Body of pancreas (tissue), 4 donors: ENCODE data around the gene NFX1. TPM values are rescaled to one million over a fixed set of nuclear protein-coding genes. Genes with fewer than 3 reads are reported as not detected.

ENCODE experiments used
- ATAC-seq: fragments of 150-250 bp; one replicate; pipeline ENCODE4 v1.9.1; 2016
- DNase-seq, 4 donors: peaks; one replicate each; pipeline ENCODE4 v3.0.0-alpha.2; 2019
- H3K27ac ChIP-seq, 4 donors: fragments of 200-600 bp; sonication (generic); 1 replicate in 3 of 4; 2 replicates in 1 of 4; pipeline versions ENCODE4 v1.5.1 to v1.6.1; 2016 to 2019; ENCODE audit warnings: mild to moderate bottlenecking in 1 of 4, mixed read lengths in 1 of 4, moderate library complexity in 1 of 4
- H3K27me3 ChIP-seq, 2 donors: fragments of 200-600 bp; sonication (generic); one replicate each; pipeline ENCODE4 v1.6.0; 2016; ENCODE audit warnings: mild to moderate bottlenecking in 1 of 2
- H3K36me3 ChIP-seq, 2 donors: fragments of 200-600 bp; sonication (generic); replicated peaks in 1 of 2; 2 replicates each; pipeline ENCODE4 v1.5.1; 2016; ENCODE audit warnings: low read depth in 2 of 2; ENCODE audit not compliant: insufficient read depth in 1 of 2
- H3K4me1 ChIP-seq: fragments of 200-600 bp; sonication (generic); one replicate; pipeline ENCODE4 v1.6.0; 2016
- H3K4me3 ChIP-seq, 2 donors: fragments of 200-600 bp; sonication (generic); 1 replicate in 1 of 2; 2 replicates in 1 of 2; pipeline ENCODE4 v1.5.1; 2016 to 2019
- H3K9me3 ChIP-seq, 3 donors: fragments of 200-600 bp; sonication (generic); 1 replicate in 2 of 3; 2 replicates in 1 of 3; pipeline ENCODE4 v1.5.1; 2016
- POLR2A ChIP-seq, 3 donors: fragments of 450-650 bp; IDR thresholded peaks; one replicate each; pipeline ENCODE4 v1.6.1; 2016; ENCODE audit warnings: antibody characterized with exemption in 3 of 3, mild to moderate bottlenecking in 2 of 3
- WGBS, 2 donors: methylation state at CpG; one replicate each; pipeline ENCODE4 v1.1.5; 2017; 5-methylcytosine and 5-hydroxymethylcytosine counted together
- intact Hi-C: fragments of 100-400 bp; cut with DNase I; formaldehyde crosslinking; loops from one replicate; pipeline ENCODE4 v1.15.1; 2023
- total RNA-seq, 2 donors: library from RNA; depleted of rRNA; stranded (reverse); fragments of >200 nt; gene quantifications; one replicate each; pipeline ENCODE4 v1.1.0, GENCODE V29; 2016
- TF ChIP-seq, protein P1 (sequence below), 7 experiments: fragments of 450-650 bp in 4 of 7; fragments of 200-600 bp in 3 of 7; sonication (generic) in 3 of 7; IDR thresholded peaks; one replicate each; pipeline ENCODE4 v1.5.1; 2016 to 2019; ENCODE audit warnings: antibody characterized with exemption in 7 of 7

The NFX1 gene
- total RNA-seq, 2 donors from 2014 or later, result 22.1 to 26.4 TPM

DNA sequence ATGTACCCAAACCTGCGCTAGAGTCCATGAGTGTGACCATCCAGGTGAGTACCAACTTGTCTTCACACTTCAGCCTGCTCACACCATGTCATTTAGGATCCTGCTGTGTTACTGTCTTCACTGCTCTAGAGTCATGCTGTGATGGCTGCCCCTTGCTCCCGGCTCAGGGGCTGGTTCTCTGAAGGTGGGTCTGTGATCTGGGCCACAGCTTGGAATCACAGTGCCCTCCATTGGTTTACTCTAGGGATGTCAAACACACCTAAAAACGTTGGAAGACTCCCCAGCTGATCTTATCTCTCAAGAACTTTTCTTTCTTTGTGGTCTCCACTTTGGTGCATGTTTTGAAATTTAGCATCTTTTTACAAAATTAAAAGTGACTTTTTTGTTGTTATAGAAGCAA is 53.8 kb downstream of the NFX1 start:
- peaks cover 13 to 51% of the 10 kb centered on the region in 2 donors for H3K36me3 ChIP-seq

DNA sequence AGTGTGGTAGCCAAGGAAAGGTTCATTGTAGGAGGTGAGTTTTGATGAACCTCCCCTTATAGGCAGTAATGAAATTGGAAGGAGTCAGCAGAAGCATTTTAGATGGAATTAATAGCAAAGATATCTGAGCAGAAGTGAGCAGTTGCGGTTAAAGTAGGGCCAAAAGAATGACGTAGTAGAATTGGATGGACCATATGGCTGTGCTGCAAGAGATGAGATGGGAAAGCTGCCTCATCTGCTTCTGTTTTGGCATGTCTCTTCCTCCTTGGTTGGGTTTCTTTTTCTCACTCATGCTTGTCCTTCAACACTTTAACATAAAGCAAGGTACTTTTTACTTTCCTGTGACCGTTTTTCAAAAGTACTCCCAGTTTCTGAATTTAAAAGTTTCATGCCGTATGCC is 56.2 kb downstream of the NFX1 start:
- no peak for TF ChIP-seq POLR2A (IDR thresholded peaks at IDR 0.05)
- TF ChIP-seq, protein P1, sequence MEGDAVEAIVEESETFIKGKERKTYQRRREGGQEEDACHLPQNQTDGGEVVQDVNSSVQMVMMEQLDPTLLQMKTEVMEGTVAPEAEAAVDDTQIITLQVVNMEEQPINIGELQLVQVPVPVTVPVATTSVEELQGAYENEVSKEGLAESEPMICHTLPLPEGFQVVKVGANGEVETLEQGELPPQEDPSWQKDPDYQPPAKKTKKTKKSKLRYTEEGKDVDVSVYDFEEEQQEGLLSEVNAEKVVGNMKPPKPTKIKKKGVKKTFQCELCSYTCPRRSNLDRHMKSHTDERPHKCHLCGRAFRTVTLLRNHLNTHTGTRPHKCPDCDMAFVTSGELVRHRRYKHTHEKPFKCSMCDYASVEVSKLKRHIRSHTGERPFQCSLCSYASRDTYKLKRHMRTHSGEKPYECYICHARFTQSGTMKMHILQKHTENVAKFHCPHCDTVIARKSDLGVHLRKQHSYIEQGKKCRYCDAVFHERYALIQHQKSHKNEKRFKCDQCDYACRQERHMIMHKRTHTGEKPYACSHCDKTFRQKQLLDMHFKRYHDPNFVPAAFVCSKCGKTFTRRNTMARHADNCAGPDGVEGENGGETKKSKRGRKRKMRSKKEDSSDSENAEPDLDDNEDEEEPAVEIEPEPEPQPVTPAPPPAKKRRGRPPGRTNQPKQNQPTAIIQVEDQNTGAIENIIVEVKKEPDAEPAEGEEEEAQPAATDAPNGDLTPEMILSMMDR (IDR thresholded peaks at IDR 0.05), result no peak
- no peak overlapping the region for H3K4me3 ChIP-seq
- 98% methylated on average over 4 of the region's 4 CpGs for WGBS, 2 donors
- peaks cover 0 to 39% of the 10 kb centered on the region in 2 donors for H3K36me3 ChIP-seq
- no peaks in the 10 kb centered on the region for H3K4me1 ChIP-seq
- no peak for ATAC-seq
- no peaks in the 10 kb centered on the region for H3K27me3 ChIP-seq
- H3K27ac ChIP-seq, result no peak overlapping the region
- intact Hi-C loops, result no loop called here
- H3K9me3 ChIP-seq, result no peaks in the 10 kb centered on the region
- DNase-seq, result no peak

More for the DNA sequence above, 53.8 kb downstream of the NFX1 start:
- WGBS, 2 donors, result 76 to 81% methylated on average over 3 of the region's 3 CpGs
- Histone ChIP-seq H3K9me3 (peaks cover 0 to 7% (median 0%) of the 10 kb centered on the region in 3 donors), H3K27me3 (no peaks in the 10 kb centered on the region), H3K4me3 (no peak overlapping the region), H3K4me1 (no peaks in the 10 kb centered on the region), H3K27ac (no peak overlapping the region)
- no peak for TF ChIP-seq POLR2A (IDR thresholded peaks at IDR 0.05)
- TF ChIP-seq, protein P1 (IDR thresholded peaks at IDR 0.05), result no peak
- DNase-seq (no peak), ATAC-seq (no peak)
- intact Hi-C loops, result no loop called here

DNA sequence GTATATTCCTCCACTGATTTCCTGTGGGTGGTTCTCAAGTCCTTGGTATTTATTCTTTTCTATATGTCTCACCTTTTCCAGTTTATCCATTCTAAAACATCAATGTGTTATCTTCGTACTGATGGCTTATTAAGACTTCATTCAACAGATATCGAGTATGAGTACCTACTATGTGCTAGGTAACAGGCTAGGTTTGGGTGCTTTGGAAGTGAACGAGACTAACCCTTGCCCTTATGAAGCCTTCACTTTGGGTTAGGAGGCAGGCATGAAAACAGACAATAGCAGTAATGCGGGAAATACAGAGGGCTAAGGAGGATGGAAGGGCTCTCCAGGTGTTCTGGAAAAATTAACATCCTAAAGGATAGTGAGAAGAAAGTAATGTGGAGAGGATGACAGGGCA is 58.7 kb downstream of the NFX1 start:
- ATAC-seq, result no peak
- Histone ChIP-seq H3K27ac (no peak overlapping the region), H3K36me3 (peaks cover 0 to 26% of the 10 kb centered on the region in 2 donors)

DNA sequence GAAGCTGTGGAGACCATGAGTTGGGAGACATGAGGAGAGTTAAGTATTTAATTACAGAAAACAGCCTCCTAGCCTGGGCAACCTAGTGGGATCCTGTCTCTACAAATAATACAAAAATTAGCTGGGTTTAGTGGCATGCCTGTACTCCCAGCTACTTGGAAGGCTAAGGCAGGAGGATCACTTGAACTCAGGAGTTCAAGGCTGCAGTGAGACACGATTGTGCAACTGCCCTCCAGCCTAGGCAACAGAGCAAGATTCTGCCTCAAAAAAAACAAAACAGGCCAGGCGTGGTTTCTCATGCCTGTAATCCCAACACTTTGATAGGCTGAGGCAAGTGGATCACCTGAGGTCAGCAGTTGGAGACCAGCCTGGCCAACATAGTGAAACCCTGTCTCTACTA is 59.4 kb downstream of the NFX1 start:
- no peak for TF ChIP-seq POLR2A (IDR thresholded peaks at IDR 0.05)
- TF ChIP-seq, protein P1 (IDR thresholded peaks at IDR 0.05), result no peak
- 86 to 88% methylated on average over 2 of the region's 2 CpGs for WGBS, 2 donors
- H3K9me3 ChIP-seq, result no peaks in the 10 kb centered on the region
- intact Hi-C loops, result no loop called here
- no peak overlapping the region for H3K4me3 ChIP-seq
- peaks cover 10% of the 10 kb centered on the region for H3K4me1 ChIP-seq
- DNase-seq, result no peak
- no peaks in the 10 kb centered on the region for H3K27me3 ChIP-seq
- H3K27ac ChIP-seq, result no peak overlapping the region
- peaks cover 0 to 24% of the 10 kb centered on the region in 2 donors for H3K36me3 ChIP-seq
- no peak for ATAC-seq

More for the DNA sequence above, 58.7 kb downstream of the NFX1 start:
- 93 to 94% methylated on average over 4 of the region's 4 CpGs for WGBS, 2 donors
- Histone ChIP-seq H3K4me1 (peaks cover 3% of the 10 kb centered on the region), H3K27me3 (no peaks in the 10 kb centered on the region), H3K9me3 (no peaks in the 10 kb centered on the region), H3K4me3 (no peak overlapping the region)
- TF ChIP-seq POLR2A (IDR thresholded peaks at IDR 0.05), result no peak
- TF ChIP-seq, protein P1 (IDR thresholded peaks at IDR 0.05), result no peak
- no peak for DNase-seq
- intact Hi-C loops, result no loop called here

DNA sequence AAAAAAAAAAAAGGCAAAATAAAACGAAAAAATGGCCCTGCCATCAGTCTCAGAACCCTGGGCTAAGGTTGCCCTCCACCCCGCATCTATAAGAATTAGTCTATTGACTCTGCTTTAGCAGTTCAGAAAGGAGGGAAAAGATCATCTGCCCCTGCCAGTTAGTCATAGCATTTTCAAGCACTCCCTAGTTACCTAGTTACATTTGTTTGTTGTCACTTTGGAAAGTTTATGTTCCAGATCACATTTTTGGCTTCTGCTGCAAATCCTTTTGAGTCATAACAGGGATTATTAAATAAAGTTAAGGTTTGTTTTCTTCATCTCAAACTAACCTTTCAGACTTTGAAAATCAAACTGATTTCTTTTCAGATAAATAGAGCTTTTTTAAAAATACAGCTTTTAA is 60.0 kb downstream of the NFX1 start:
- WGBS, 2 donors, result 73 to 75% methylated on average over 2 of the region's 2 CpGs

More for the DNA sequence above, 60.0 kb downstream of the NFX1 start:
- peak; percentile 62 for ATAC-seq
- intact Hi-C loops, result no loop called here
- H3K36me3 ChIP-seq, result peaks cover 0 to 24% of the 10 kb centered on the region in 2 donors
- DNase-seq, result peak in 1 of 4 donors; percentile 5
- no peak overlapping the region for H3K27ac ChIP-seq
- H3K9me3 ChIP-seq, result no peaks in the 10 kb centered on the region
- peaks cover 16% of the 10 kb centered on the region for H3K4me1 ChIP-seq
- H3K27me3 ChIP-seq, result no peaks in the 10 kb centered on the region
- no peak overlapping the region for H3K4me3 ChIP-seq
- TF ChIP-seq POLR2A (IDR thresholded peaks at IDR 0.05), result no peak
- TF ChIP-seq, protein P1 (IDR thresholded peaks at IDR 0.05), result no peak
